ENCODE results near the gene USP32.

USP32 gene

DNA sequence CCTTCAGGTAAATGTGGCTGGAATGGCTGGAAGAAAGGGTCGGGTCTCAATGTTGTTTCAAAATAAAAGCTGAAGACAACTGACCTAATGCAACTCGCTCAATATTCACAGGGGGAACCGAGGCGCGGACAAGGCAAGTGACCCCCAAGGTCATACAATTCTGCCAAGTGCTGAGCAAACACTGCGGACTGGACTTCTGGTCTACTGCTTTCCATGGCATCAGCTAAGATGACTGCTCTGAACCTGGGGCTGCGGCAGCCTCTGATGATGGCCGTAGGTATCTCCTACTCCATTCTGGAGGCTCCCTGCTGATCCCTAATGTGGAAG is 220.2 kb downstream of the USP32 start:
- DNase-seq (ENCODE audit: extremely low read depth, low read depth): no peak
- no peak overlapping the region for H3K4me3 ChIP-seq (replicated peaks; ENCODE audit: low read depth, low read length)
- no peak for TF ChIP-seq CTCF (IDR thresholded peaks at IDR 0.05; ENCODE audit: low read depth, low read length, missing control alignments)

- no peak for TF ChIP-seq CTCF (IDR thresholded peaks at IDR 0.05; ENCODE audit: low read depth, low read length, missing control alignments)
- DNase-seq (ENCODE audit: extremely low read depth, low read depth): no peak
- no peak overlapping the region for H3K4me3 ChIP-seq (replicated peaks; ENCODE audit: low read depth, low read length)
Measured at GRCh38 chr17:60170835-60171752, 220.8 kb downstream of the USP32 start.

- no peak for TF ChIP-seq CTCF (IDR thresholded peaks at IDR 0.05; ENCODE audit: low read depth, low read length, missing control alignments)
- H3K4me3 ChIP-seq (replicated peaks; ENCODE audit: low read depth, low read length): no peak overlapping the region
- no peak for DNase-seq (ENCODE audit: extremely low read depth, low read depth)
Measured at GRCh38 chr17:60169921-60170817, 221.8 kb downstream of the USP32 start.

DNA sequence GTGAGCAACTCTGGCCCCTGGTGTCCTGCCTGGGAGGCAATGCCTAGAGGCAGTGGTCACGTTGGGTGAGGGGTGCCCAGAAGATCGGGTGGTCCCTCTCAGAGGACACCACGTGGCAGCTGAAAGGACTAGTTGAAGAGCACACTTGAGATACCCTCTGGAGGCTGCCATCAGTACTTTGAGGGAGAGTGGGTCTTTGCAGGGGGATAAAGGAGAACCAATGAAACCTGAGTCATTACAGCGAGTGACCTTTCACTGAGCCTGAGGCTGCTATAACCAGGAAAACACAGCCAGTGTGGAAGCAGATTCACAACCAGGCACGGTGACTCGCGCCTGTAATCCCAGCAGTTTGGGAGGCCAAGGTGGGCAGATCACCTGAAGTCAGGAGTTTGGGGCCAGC is 223.3 kb downstream of the USP32 start:
- no peak for TF ChIP-seq CTCF (IDR thresholded peaks at IDR 0.05; ENCODE audit: low read depth, low read length, missing control alignments)
- no peak overlapping the region for H3K4me3 ChIP-seq (replicated peaks; ENCODE audit: low read depth, low read length)
- no peak for DNase-seq (ENCODE audit: extremely low read depth, low read depth)

DNA sequence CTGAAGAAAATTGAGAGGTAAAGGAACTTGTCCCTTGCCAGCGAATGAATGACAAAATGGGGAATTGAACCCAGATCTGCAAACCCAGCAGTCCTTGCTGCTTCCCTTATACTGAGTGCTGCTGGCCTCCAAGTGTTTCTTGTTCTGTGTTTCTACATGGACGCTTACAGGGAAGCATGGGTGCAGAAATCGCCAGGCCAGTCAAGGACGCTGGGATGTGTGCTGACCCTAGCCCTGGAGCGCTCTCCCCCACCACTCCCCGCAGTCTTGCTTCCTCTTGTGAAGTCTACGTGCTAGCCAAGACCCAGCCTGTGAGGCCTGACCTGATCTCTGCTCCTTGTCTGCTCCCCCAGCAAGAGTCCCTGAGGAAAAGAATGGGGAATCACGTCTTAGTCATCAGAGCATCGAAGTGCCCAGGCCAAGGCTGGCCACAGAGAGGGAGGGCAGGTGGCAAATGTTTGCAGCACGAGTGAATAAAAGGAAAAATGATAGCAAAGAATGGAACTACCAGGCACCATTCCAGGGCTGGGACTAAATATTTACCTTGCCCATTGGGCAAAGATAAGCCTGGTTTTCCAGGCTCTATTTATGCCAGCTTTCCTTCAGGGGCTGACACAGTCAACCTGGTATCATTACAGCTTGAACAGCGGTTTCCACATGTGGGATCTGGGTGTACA is 224.7 kb downstream of the USP32 start:
- no peak for DNase-seq (ENCODE audit: extremely low read depth, low read depth)
- no peak for TF ChIP-seq CTCF (IDR thresholded peaks at IDR 0.05; ENCODE audit: low read depth, low read length, missing control alignments)
- H3K4me3 ChIP-seq (replicated peaks; ENCODE audit: low read depth, low read length): no peak overlapping the region

DNA sequence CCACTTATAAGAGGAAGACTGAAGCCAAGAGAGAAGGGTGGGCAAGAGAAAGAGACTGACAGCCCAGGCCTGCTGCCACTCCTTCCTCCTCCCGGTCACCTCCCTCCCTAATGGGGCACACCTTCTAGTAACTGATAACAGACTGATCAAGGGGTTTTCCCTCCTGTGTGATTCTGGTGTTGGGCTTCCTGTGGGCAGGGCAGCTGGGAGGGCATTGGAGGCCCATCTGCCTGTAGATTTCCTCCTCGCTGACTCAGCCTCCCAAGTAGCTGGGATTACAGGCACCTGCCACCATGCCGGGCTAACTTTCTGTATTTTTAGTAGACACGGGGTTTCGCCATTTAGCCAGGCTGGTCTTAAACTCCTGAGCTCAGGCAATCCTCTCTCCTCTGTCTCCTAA is 226.0 kb downstream of the USP32 start:
- DNase-seq (ENCODE audit: extremely low read depth, low read depth): no peak
- no peak for TF ChIP-seq CTCF (IDR thresholded peaks at IDR 0.05; ENCODE audit: low read depth, low read length, missing control alignments)
- no peak overlapping the region for H3K4me3 ChIP-seq (replicated peaks; ENCODE audit: low read depth, low read length)

Measured in HFF-Myc (cell line).